ENCODE data around the gene DAGLA.
A peak's percentile ranks its signal among the peaks of the same experiment; 100 is the strongest.

DAGLA gene

GRCh38 chr11:61731211-61731951 is 51.2 kb downstream of the DAGLA start:
- no peak for DNase-seq

- no peak for DNase-seq
Observed at GRCh38 chr11:61731952-61732675, 51.9 kb downstream of the DAGLA start.

- no peak for DNase-seq
Observed at GRCh38 chr11:61732705-61733104, 52.5 kb downstream of the DAGLA start.

- peak; percentile 89 for DNase-seq
Observed at GRCh38 chr11:61733120-61733978, 53.2 kb downstream of the DAGLA start.

GRCh38 chr11:61734767-61735166 is 54.6 kb downstream of the DAGLA start:
- no peak for DNase-seq

- no peak for DNase-seq
Observed at GRCh38 chr11:61735391-61735790, 55.2 kb downstream of the DAGLA start.

- DNase-seq, result no peak
Observed at GRCh38 chr11:61736310-61736709, 56.1 kb downstream of the DAGLA start.

GRCh38 chr11:61737131-61737530 is 56.9 kb downstream of the DAGLA start:
- no peak for DNase-seq

- no peak for DNase-seq
Observed at GRCh38 chr11:61737636-61738386, 57.6 kb downstream of the DAGLA start.

GRCh38 chr11:61738776-61739175 is 58.6 kb downstream of the DAGLA start:
- DNase-seq, result no peak

- no peak for DNase-seq
Observed at GRCh38 chr11:61739413-61739812, 59.2 kb downstream of the DAGLA start.

- DNase-seq, result no peak
Observed at GRCh38 chr11:61739966-61740365, 59.8 kb downstream of the DAGLA start.

GRCh38 chr11:61742391-61742790 is 62.2 kb downstream of the DAGLA start:
- no peak for DNase-seq

GRCh38 chr11:61743486-61744095 is 63.4 kb downstream of the DAGLA start:
- DNase-seq, result no peak

- DNase-seq, result no peak
Observed at GRCh38 chr11:61744181-61744580, 64.0 kb downstream of the DAGLA start.

GRCh38 chr11:61744609-61745156 is 64.5 kb downstream of the DAGLA start:
- DNase-seq, result no peak

GRCh38 chr11:61745781-61746441 is 65.7 kb downstream of the DAGLA start:
- no peak for DNase-seq

GRCh38 chr11:61746442-61747191 is 66.4 kb downstream of the DAGLA start:
- DNase-seq, result no peak

- DNase-seq, result no peak
Observed at GRCh38 chr11:61747192-61747966, 67.2 kb downstream of the DAGLA start.

- DNase-seq, result no peak
Observed at GRCh38 chr11:61747967-61748285, 67.7 kb downstream of the DAGLA start.

Measured in NCI-H1694 (cell line).